SK-N-MC (cell line): ENCODE data around the gene HID1.
"Not testable (repeated sequence)": the region's sequence is repeated elsewhere in the genome, so short reads cannot be mapped to it uniquely, and the experiment has no call there.

Experiments used
- DNase-seq: peaks from one replicate; pipeline ENCODE4 v3.0.0-alpha.2; 2011; ENCODE audit warnings: low read depth, low spot score
- H3K27ac ChIP-seq: fragments of 200-600 bp; sonication (generic); 2 replicates; pipeline ENCODE4 v1.5.1; 2016; ENCODE audit warnings: mixed run types
- H3K36me3 ChIP-seq: fragments of 200-600 bp; sonication (generic); 2 replicates; pipeline ENCODE4 v1.6.1; 2017; ENCODE audit warnings: antibody characterized with exemption, low read length, mixed read lengths; ENCODE audit not compliant: insufficient read depth
- H3K4me3 ChIP-seq: fragments of 200-600 bp; sonication (generic); 2 replicates; pipeline ENCODE4 v1.5.1; 2016
- H3K9ac ChIP-seq: fragments of 200-600 bp; sonication (generic); 2 replicates; pipeline ENCODE4 v1.8.0; 2017; ENCODE audit warnings: mixed run types, mixed read lengths; ENCODE audit not compliant: insufficient read length
- H3K9me3 ChIP-seq: fragments of 200-600 bp; sonication (generic); 2 replicates; pipeline ENCODE4 v1.6.1; 2017; ENCODE audit warnings: low read depth, mild to moderate bottlenecking, antibody characterized with exemption, low read length, moderate library complexity, mixed read lengths
- EZH2 ChIP-seq: fragments of 200-600 bp; sonication (generic); IDR thresholded peaks from one replicate; pipeline ENCODE4 v1.6.1; 2017; ENCODE audit warnings: antibody characterized with exemption
- FOXP2 ChIP-seq: optimal IDR thresholded peaks from 2 replicates; pipeline ENCODE3; 2011; ENCODE audit warnings: mild to moderate bottlenecking, moderate library complexity; ENCODE audit not compliant: insufficient read depth; ENCODE audit errors: extremely low read length, control extremely low read depth
- POLR2AphosphoS5 ChIP-seq: IDR thresholded peaks from 2 replicates; pipeline ENCODE4 v1.6.1; 2012; ENCODE audit warnings: mild to moderate bottlenecking, low read depth, low read length, borderline replicate concordance

The HID1 gene

DNA sequence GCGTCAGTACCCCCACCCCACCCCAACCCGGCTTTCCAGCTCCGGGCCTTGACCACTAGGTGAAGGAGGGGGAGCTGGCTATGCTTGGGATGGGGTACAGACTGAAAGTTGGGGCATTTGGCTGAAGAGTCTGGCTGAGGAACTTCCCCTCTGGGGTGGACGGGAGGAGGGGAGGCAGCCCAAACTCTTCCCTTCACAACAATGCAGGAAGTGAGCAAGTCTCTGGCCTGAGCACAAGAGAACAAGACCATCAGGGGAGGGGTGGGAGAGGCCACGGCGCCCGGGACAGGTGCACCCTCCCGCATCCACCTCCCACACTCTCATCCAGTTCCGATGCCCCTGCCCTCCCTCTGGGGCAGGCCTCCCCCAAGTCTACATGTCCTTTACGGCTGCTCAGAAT, 55.1 kb downstream of the HID1 start:
- TF ChIP-seq EZH2 (no peak), POLR2AphosphoS5 (no peak), FOXP2 (no peak)
- Histone ChIP-seq H3K27ac (no peak overlapping the region), H3K9ac (no peak overlapping the region), H3K9me3 (no peaks in the 10 kb centered on the region), H3K36me3 (no peaks in the 10 kb centered on the region), H3K4me3 (no peak overlapping the region)
- no peak for DNase-seq

DNA sequence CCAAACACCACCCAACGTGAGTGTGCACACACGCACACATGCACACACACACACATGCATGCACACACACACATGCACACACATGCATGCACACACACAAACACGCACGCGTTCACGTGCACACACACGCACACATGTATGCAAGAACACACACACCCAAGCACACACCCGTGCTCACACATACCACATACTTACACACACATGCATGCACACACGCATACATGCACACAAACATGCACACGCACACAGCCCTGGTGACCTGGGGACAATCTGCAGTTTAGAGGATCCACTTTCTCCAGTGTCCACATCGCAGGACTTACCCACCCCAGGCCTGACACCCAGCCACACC, 55.7 kb downstream of the HID1 start:
- no peak overlapping the region for H3K9ac ChIP-seq
- no peak overlapping the region for H3K27ac ChIP-seq
- no peaks in the 10 kb centered on the region for H3K36me3 ChIP-seq
- no peaks in the 10 kb centered on the region for H3K9me3 ChIP-seq
- DNase-seq, result no peak
- no peak overlapping the region for H3K4me3 ChIP-seq
- TF ChIP-seq EZH2 (no peak), FOXP2 (no peak), POLR2AphosphoS5 (no peak)

DNA sequence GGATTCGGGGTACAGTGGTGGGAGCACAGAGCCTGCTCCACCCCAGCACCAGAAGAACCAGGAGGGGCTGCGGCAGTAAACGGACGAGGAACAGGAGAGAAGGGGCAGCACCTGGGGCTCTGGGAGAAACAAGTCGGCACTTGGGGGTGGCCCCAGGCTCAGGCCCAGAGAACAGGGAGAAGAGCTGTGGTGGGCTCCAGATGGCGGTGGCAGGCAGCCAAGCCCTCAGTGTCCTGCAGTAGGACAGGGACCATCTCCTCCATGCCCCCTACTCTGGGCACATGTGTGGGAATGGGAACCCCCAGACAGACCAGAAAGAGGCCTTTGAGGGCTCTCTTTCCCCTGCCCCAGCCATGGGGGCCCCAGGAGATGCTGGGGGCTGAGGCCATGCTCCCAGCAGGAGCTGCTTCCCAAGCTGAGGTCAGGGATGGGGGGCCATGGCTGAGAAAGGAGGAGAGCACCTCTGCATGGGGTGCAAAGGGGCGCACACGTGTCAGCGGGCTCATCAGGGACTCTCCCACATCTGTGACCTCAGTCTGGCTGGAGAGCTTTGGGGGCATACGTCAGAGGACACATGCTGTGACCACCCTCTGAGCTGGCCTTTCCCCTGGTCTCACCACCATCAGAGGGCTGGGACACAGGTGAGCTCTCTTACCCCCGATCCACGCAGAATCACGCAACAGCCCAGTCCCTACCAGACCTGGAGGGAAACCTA, 56.3 kb downstream of the HID1 start:
- Histone ChIP-seq H3K9me3 (no peaks in the 10 kb centered on the region), H3K36me3 (no peaks in the 10 kb centered on the region), H3K27ac (no peak overlapping the region), H3K4me3 (no peak overlapping the region), H3K9ac (no peak overlapping the region)
- DNase-seq, result no peak
- TF ChIP-seq FOXP2, result no peak
- no peak for TF ChIP-seq POLR2AphosphoS5
- TF ChIP-seq EZH2, result no peak

DNA sequence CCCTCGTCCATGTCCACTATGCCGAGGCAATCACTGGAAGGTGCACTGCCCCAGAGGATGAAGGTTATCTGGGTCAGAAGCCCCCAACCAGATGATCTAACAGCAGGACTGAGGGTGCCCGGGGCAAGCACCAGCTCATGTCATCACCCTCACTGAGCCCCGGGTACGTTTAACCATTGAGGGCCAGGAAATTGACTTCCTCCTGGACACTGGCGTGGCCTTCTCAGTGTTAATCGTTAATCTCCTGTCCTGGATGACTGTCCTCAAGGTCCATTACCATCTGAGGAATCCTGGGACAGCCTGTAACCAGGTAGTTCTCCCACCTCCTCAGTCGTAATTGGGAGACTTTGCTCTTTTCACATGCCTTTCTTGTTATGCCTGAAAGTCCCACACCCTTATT, 61.1 kb downstream of the HID1 start:
- H3K9me3 ChIP-seq, DNase-seq, H3K4me3 ChIP-seq, H3K27ac ChIP-seq, H3K9ac ChIP-seq, H3K36me3 ChIP-seq: not testable (repeated sequence)

DNA sequence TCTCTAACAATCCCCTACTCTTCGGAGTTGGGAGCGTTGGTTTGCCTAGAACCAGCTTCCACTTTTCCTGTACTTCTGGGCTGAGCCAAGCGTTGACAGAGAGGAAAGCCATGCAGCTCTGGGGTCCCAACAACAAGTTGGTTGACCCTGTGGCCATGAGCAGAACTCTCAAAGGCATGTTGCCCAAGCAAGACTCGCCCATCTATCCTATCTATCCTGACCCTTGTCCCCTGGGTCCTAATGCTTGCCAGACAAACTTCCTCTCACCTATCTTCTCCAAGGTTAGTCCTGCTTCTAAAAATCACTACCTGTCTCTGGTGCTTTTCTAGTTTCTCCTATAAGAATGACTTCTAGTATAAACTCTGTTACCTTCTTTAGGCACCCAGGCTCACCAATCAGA, 63.5 kb downstream of the HID1 start:
- H3K9ac ChIP-seq, DNase-seq: not testable (repeated sequence)

DNA sequence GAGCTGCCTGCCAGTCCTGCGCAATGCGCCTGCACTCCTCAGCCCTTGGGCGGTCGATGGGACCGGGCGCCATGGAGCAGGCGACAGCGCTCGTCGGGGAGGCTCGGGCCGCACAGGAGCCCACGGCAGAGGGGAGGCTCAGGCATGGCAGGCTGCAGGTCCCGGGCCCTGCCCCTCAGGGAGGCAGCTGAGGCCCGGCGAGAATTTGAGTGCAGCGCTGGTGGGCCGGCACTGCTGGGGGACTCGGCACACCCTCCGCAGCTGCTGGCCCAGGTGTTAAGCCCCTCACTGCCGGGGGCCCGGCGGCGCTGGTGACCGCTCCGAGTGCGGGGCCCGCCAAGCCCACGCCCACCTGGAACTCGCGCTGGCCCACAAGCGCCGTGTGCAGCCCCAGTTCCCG, 65.5 kb downstream of the HID1 start:
- Histone ChIP-seq H3K36me3 (no peaks in the 10 kb centered on the region), H3K27ac (no peak overlapping the region), H3K9me3 (no peaks in the 10 kb centered on the region), H3K4me3 (no peak overlapping the region), H3K9ac (no peak overlapping the region)
- DNase-seq, result no peak
- TF ChIP-seq POLR2AphosphoS5 (no peak), EZH2 (no peak), FOXP2 (no peak)

More for the DNA sequence above, 63.5 kb downstream of the HID1 start:
- not testable (repeated sequence) for H3K9me3 ChIP-seq, H3K27ac ChIP-seq, H3K4me3 ChIP-seq, H3K36me3 ChIP-seq

DNA sequence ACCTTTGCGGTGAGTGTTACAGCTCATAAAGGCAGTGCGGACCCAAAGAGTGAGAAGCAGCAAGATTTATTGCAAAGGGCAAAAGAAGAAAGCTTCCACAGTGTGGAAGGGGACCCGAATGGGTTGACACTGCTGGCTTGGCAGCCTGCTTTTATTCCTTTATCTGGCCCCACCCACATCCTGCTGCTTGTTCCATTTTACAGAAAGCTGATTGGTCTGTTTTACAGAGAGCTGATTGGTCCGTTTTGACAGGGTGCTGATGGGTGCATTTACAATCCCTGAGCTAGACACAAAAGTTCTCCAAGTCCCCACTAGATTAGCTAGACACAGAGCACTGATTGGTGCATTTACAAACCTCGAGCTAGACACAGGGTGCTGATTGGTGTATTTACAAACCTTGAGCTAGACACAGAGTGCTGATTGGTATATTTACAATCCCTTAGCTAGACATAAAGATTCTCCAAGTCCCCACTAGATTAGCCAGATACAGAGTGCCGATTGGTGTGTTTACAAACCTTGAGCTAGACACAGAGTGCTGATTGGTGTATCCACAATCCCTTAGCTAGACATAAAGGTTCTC, 66.3 kb downstream of the HID1 start:
- H3K36me3 ChIP-seq, H3K27ac ChIP-seq, DNase-seq, H3K9ac ChIP-seq, H3K4me3 ChIP-seq, H3K9me3 ChIP-seq: not testable (repeated sequence)

DNA sequence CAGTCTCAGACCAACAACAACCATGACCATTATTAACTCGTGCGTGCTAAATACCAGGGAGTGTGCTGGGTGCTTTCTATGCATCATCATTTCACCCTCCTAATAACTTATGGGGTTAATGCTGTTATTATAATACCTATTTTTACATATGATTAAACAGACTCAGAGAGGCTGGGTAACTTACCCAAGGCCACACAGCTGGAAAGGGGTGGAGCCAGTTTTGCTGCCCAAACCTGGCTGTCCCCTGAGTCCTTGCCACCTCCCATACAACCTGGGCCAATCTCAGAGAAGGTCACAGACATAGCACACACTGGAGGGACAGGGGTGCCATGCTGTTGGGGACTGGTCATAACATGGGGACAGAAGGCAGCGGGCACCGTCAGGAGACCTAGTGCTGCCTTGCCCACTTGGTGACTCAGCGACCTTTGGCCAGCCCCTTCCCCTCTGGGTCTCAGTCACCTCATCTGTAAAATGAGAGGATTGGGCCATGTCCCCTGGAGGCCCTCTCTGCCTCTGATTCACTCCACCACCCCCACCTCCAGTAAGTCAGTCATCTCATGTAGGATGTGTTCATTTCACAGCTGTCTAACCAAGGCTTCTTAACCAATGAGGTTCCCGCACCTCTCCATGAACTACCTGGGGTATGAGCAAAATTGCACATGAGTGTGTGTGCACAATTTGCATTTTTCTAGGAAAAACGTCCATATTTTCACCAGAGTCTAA, 67.7 kb downstream of the HID1 start:
- H3K27ac ChIP-seq, result no peak overlapping the region
- H3K4me3 ChIP-seq, result no peak overlapping the region

DNA sequence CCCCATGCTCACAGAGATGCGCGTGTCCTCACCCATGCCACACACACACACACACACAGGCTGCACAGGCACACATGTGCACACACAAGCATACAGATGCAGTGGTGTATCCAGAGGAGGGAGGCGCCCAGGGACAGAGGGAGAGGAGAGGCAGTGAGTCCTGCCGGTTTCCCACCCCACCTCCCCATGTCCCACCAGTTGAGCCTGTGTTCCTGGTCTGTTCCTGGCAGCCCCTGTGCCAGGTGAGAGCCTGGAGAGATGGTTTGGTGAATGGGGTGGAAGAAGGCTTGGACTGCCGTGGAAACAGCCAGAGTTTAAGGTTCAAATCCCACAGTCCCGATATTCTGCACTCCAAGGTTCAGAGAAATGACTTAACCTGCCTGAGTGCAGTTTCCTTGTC, 68.9 kb downstream of the HID1 start:
- TF ChIP-seq EZH2, result no peak
- TF ChIP-seq POLR2AphosphoS5, result no peak
- TF ChIP-seq FOXP2, result no peak
- Histone ChIP-seq H3K4me3 (no peak overlapping the region), H3K27ac (no peak overlapping the region), H3K36me3 (no peaks in the 10 kb centered on the region), H3K9ac (no peak overlapping the region), H3K9me3 (no peaks in the 10 kb centered on the region)
- DNase-seq, result no peak

More for the DNA sequence above, 67.7 kb downstream of the HID1 start:
- DNase-seq, result no peak
- TF ChIP-seq POLR2AphosphoS5 (no peak), FOXP2 (no peak)
- no peaks in the 10 kb centered on the region for H3K36me3 ChIP-seq
- no peaks in the 10 kb centered on the region for H3K9me3 ChIP-seq
- no peak overlapping the region for H3K9ac ChIP-seq
